Measurements from ENCODE around the gene CRISP3. TPM values are rescaled to one million over a fixed set of nuclear protein-coding genes. Genes with fewer than 3 reads are reported as not detected.

CRISP3 gene
- total and polyA plus RNA-seq, 2 of the 4 experiments (the other 2 are of a cell fraction) = not detected

GRCh38 chr6:49698478-49698877 lies 45.7 kb downstream of the CRISP3 start:
- H3K9me1 ChIP-seq (ENCODE audit: insufficient read depth, low read length) = no peaks in the 10 kb centered on the region
- no peak overlapping the region for H3K4ac ChIP-seq (ENCODE audit: low read depth, low read length)
- H3K27ac ChIP-seq (ENCODE audit: insufficient read depth, low read length) = no peak overlapping the region
- no peaks in the 10 kb centered on the region for H3K4me1 ChIP-seq (ENCODE audit: control insufficient read depth, insufficient read depth, low read length)
- H4K8ac ChIP-seq (ENCODE audit: low read depth in 2 of 2, low read length in 2 of 2) = no peak overlapping the region
- no peak overlapping the region for H3K4me2 ChIP-seq (ENCODE audit: low read depth, low read length)
- H2AFZ ChIP-seq (replicated peaks; ENCODE audit: low read length, poor library complexity) = no peak overlapping the region
- no peak overlapping the region for H2AK9ac ChIP-seq (replicated peaks; ENCODE audit: low read depth, low read length, poor library complexity)
- no peak overlapping the region for H2BK15ac ChIP-seq (ENCODE audit: low read depth, low read length)
- H4K20me1 ChIP-seq (ENCODE audit: insufficient read depth, low read length) = no peaks in the 10 kb centered on the region
- no peak for TF ChIP-seq USF2 (IDR thresholded peaks at IDR 0.05; ENCODE audit: low read depth, low read length)
- TF ChIP-seq CEBPB (IDR thresholded peaks at IDR 0.05; ENCODE audit: low read depth, low read length) = no peak
- TF ChIP-seq MAFK (IDR thresholded peaks at IDR 0.05; ENCODE audit: low read depth, low read length) = no peak
- no peak for TF ChIP-seq FOS (IDR thresholded peaks at IDR 0.05; ENCODE audit: low read depth, low read length)
- no peak for TF ChIP-seq MXI1 (IDR thresholded peaks at IDR 0.05; ENCODE audit: borderline replicate concordance, low read depth, low read length)
- no peak for TF ChIP-seq MAZ (IDR thresholded peaks at IDR 0.05; ENCODE audit: borderline replicate concordance, low read depth, low read length)
- no peak for TF ChIP-seq ELK1 (IDR thresholded peaks at IDR 0.05; ENCODE audit: borderline replicate concordance, low read depth, low read length)
- no peak for TF ChIP-seq CTCF (conservative IDR thresholded peaks at IDR 0.05; ENCODE audit: low read depth, low read length)
- no peak for TF ChIP-seq RAD21 (IDR thresholded peaks at IDR 0.05; ENCODE audit: low read length)
- TF ChIP-seq CHD1 (IDR thresholded peaks at IDR 0.05; ENCODE audit: low read depth, low read length) = no peak
- TF ChIP-seq BHLHE40 (IDR thresholded peaks at IDR 0.05; ENCODE audit: low read depth, low read length) = no peak
- TF ChIP-seq RFX5 (IDR thresholded peaks at IDR 0.05; ENCODE audit: low read depth, low read length) = no peak
- no peak for TF ChIP-seq NFE2L2 (IDR thresholded peaks at IDR 0.05; ENCODE audit: low read depth, low read length)
- no peak overlapping the region for H4K5ac ChIP-seq (ENCODE audit: low read depth, low read length)
- no peaks in the 10 kb centered on the region for H3K27me3 ChIP-seq (ENCODE audit: control insufficient read depth, insufficient read depth, low read length)
- no peak overlapping the region for H2BK20ac ChIP-seq (ENCODE audit: low read depth, low read length)
- H3K23ac ChIP-seq (ENCODE audit: low read depth, low read length) = no peak overlapping the region
- no TSS peak for BruUV-seq (replicated peaks)
- H3K56ac ChIP-seq (ENCODE audit: extremely low read depth, insufficient read depth, low read length) = no peak overlapping the region
- H2BK120ac ChIP-seq (ENCODE audit: low read depth, low read length) = no peak overlapping the region
- no peak overlapping the region for H3K4me3 ChIP-seq (ENCODE audit: insufficient read depth, low read depth, low read length)
- no peak overlapping the region for H3K14ac ChIP-seq (replicated peaks; ENCODE audit: low read depth, low read length)
- ChIA-PET POLR2A (ENCODE audit: unreplicated experiment) (no interaction called here), CTCF (no interaction called here)
- H4K91ac ChIP-seq (ENCODE audit: insufficient read depth, low read depth, low read length) = no peak overlapping the region
- intact Hi-C loops (cut with micrococcal nuclease) (no loop called here), dilution Hi-C loops (cut with HindIII; ENCODE audit: low sequenced_read_pairs, unreplicated experiment) (no loop called here), in situ Hi-C loops (cut with MboI; ENCODE audit: low sequenced_read_pairs) (no loop called here)
- no peaks in the 10 kb centered on the region for H3K79me1 ChIP-seq (ENCODE audit: low read depth in 1 of 2, low read length in 2 of 2)
- no peaks in the 10 kb centered on the region for H3K36me3 ChIP-seq (ENCODE audit: control insufficient read depth, insufficient read depth, low read length)
- no peak for ATAC-seq (ENCODE audit: low read depth)
- no peaks in the 10 kb centered on the region; the same call in 1 of the 2 replicates for H3K9me3 ChIP-seq (ENCODE audit: control insufficient read depth, insufficient read depth, low read length)
- H2AK5ac ChIP-seq (ENCODE audit: low read depth, low read length) = no peak overlapping the region
- no peak overlapping the region for H3K18ac ChIP-seq (ENCODE audit: low read depth, low read length)
- H3K9ac ChIP-seq (ENCODE audit: low read depth, low read length) = no peak overlapping the region
- no peak overlapping the region for H2BK5ac ChIP-seq (ENCODE audit: low read depth, low read length, poor library complexity, severe bottlenecking)
- DNase-seq = no peak

Measured in IMR-90 (cell line).